NB4 (cell line): Measurements from ENCODE around the gene WNT10A.

Experiments used
- POLR2A ChIP-seq: IDR thresholded peaks from 2 replicates; pipeline ENCODE4 v1.6.1; 2011; ENCODE audit warnings: mild to moderate bottlenecking; ENCODE audit not compliant: insufficient read length; ENCODE audit errors: extremely low read depth
- TF ChIP-seq, protein P1 (sequence below): IDR thresholded peaks from one replicate; pipeline ENCODE4 v1.5.1; 2012; ENCODE audit warnings: low read depth, low read length

DNA sequence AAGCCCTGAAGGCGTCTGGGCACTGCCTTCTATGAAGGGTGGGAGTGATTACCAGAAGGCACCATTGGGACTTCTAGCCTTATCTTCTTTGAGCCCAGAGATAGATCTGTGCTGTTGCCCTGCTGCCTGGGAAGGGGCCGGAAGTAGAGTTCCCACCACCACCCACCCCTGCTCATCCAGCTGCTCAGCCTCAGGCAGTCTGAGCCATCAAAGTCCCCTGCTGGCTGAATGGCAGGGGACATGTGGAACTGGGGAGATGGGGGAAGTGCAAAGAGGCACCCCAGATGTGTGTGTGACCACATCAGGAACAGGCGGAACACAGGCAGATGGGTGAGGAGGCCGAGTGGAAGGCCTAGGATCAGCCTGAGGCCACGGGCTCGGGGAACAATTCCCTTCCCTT lies 3.3 kb upstream of the WNT10A start:
- no peak for TF ChIP-seq POLR2A
- TF ChIP-seq, protein P1, sequence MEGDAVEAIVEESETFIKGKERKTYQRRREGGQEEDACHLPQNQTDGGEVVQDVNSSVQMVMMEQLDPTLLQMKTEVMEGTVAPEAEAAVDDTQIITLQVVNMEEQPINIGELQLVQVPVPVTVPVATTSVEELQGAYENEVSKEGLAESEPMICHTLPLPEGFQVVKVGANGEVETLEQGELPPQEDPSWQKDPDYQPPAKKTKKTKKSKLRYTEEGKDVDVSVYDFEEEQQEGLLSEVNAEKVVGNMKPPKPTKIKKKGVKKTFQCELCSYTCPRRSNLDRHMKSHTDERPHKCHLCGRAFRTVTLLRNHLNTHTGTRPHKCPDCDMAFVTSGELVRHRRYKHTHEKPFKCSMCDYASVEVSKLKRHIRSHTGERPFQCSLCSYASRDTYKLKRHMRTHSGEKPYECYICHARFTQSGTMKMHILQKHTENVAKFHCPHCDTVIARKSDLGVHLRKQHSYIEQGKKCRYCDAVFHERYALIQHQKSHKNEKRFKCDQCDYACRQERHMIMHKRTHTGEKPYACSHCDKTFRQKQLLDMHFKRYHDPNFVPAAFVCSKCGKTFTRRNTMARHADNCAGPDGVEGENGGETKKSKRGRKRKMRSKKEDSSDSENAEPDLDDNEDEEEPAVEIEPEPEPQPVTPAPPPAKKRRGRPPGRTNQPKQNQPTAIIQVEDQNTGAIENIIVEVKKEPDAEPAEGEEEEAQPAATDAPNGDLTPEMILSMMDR = no peak
